ENCODE measurements around the gene CUEDC1.
A peak's percentile ranks its signal among the peaks of the same experiment; 100 is the strongest.

Gene CUEDC1

DNA sequence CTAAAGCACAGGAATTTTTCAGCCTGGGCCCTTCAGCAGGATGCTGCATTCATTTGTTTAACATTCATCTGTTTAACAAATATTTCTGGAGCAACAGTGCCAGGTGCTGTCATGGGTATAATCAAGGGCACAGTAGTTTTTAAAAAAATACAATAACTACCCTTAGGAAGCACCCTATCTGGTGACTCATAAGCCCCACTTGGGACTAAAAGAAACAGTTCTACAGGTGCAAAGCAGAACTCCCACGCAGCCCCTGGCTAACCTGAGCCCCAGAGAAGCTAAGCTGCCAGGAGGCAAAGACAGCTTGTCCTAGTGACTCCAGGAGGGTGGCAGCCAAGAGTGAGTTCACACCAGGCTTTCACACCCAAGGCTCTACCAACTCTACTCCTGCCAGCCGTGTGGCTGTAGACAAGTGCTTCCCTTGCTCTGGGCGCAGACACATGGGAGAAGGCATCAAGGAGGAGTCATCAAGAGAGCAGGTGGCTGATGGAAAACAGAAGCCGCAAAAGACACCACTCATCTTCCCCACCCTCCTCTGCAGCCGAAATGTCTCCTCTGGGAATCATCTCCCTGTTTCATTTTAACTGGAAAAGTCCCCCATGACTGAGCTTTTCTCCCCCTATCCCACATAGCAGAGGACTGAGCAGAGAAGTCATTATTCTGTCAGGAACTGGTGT is 14.4 kb downstream of the CUEDC1 start:
- no peak for TF ChIP-seq POLR2A (IDR thresholded peaks at IDR 0.05; ENCODE audit: low read depth, low read length)
- TF ChIP-seq SPI1 (IDR thresholded peaks at IDR 0.05; ENCODE audit: low read depth, low read length): no peak
- no peak for TF ChIP-seq POLR2AphosphoS5 (IDR thresholded peaks at IDR 0.05; ENCODE audit: low read depth, low read length)
- TF ChIP-seq PAX5 (IDR thresholded peaks at IDR 0.05; ENCODE audit: insufficient read depth, low read length, severe bottlenecking): no peak
- TF ChIP-seq POU2F2 (IDR thresholded peaks at IDR 0.05; ENCODE audit: low read depth, low read length): no peak
- TF ChIP-seq TAF1 (IDR thresholded peaks at IDR 0.05; ENCODE audit: low read depth, low read length): no peak
- FAIRE-seq (peak; percentile 67), DNase-seq (ENCODE audit: insufficient read length, low spot score) (no peak)

DNA sequence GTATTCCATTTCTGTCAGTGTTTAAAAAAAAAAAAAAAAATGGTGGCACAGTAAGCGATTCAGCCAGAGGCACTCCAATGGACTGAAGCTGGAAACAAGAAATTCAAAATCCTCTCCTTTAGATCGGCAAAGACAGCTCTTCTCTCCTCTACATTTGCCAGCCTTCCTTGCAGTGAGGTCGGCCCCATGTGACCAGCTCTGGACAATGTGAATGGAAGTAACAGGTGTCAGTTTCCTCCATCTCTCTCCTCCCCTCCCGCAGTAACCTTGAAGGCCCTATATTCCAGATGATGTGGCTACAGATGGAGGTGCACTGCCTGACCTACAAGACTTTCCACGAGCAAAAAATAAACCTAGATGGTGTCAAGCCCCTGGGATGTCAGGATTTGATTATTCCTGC is 15.0 kb downstream of the CUEDC1 start:
- FAIRE-seq: peak; percentile 75
- TF ChIP-seq POU2F2 (IDR thresholded peaks at IDR 0.05; ENCODE audit: low read depth, low read length): no peak
- TF ChIP-seq PAX5 (IDR thresholded peaks at IDR 0.05; ENCODE audit: insufficient read depth, low read length, severe bottlenecking): no peak
- TF ChIP-seq POLR2A (IDR thresholded peaks at IDR 0.05; ENCODE audit: low read depth, low read length): no peak
- TF ChIP-seq POLR2AphosphoS5 (IDR thresholded peaks at IDR 0.05; ENCODE audit: low read depth, low read length): no peak
- no peak for TF ChIP-seq SPI1 (IDR thresholded peaks at IDR 0.05; ENCODE audit: low read depth, low read length)
- TF ChIP-seq TAF1 (IDR thresholded peaks at IDR 0.05; ENCODE audit: low read depth, low read length): no peak
- no peak for DNase-seq (ENCODE audit: insufficient read length, low spot score)

DNA sequence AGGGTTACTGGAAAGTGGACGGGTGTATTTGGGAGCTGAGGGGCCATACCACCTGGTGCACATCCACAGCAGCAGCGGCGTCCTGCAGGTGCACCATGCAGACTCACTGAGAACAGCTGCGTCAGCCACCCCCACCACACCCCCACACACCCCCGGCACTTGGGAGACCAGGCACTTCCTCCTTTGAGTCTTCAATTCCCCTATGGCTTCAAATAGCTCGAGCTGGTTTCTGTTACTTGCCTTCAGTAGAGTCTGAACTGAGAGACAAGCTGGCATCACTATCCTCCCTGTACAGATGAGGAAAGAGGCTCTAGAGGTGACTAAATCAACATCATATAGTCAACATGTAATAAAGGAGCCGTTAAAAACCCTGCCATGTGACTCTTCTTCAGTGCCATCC is 15.4 kb downstream of the CUEDC1 start:
- DNase-seq (ENCODE audit: insufficient read length, low spot score): peak; percentile 61
- no peak for TF ChIP-seq PAX5 (IDR thresholded peaks at IDR 0.05; ENCODE audit: insufficient read depth, low read length, severe bottlenecking)
- TF ChIP-seq POLR2A (IDR thresholded peaks at IDR 0.05; ENCODE audit: low read depth, low read length): no peak
- 0 out of 2 replicates have a peak, but pooled peaks have one; percentile 17 for TF ChIP-seq POU2F2 (IDR thresholded peaks at IDR 0.05; ENCODE audit: low read depth, low read length)
- TF ChIP-seq POLR2AphosphoS5 (IDR thresholded peaks at IDR 0.05; ENCODE audit: low read depth, low read length): no peak
- TF ChIP-seq TAF1 (IDR thresholded peaks at IDR 0.05; ENCODE audit: low read depth, low read length): no peak
- TF ChIP-seq SPI1 (IDR thresholded peaks at IDR 0.05; ENCODE audit: low read depth, low read length): peak; percentile 93
- FAIRE-seq: peak; percentile 93

DNA sequence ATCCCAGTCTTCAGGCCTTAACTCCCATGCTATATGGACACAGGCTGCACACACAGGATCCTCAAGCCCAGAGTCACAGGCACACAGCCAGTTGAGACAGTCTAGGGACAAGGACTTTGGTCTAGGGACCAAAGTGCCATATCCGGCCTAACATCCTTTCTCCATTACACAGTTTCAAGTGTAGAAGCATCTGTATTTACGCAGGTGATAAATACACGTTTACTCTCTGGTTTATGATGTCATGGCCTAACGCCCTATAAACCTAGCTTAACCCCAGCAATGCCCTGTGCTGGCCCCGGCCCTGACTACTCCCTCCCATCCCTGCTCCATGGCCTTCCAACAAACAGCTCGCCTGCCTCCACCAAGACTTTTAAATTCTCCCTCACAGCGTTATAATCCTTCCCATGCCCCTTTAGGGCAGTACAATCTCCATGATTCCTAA is 17.1 kb downstream of the CUEDC1 start:
- TF ChIP-seq POLR2A (IDR thresholded peaks at IDR 0.05; ENCODE audit: low read depth, low read length) (no peak), PAX5 (IDR thresholded peaks at IDR 0.05; ENCODE audit: insufficient read depth, low read length, severe bottlenecking) (no peak), POU2F2 (IDR thresholded peaks at IDR 0.05; ENCODE audit: low read depth, low read length) (no peak), TAF1 (IDR thresholded peaks at IDR 0.05; ENCODE audit: low read depth, low read length) (no peak), POLR2AphosphoS5 (IDR thresholded peaks at IDR 0.05; ENCODE audit: low read depth, low read length) (no peak), SPI1 (IDR thresholded peaks at IDR 0.05; ENCODE audit: low read depth, low read length) (no peak)
- FAIRE-seq: peak; percentile 72
- DNase-seq (ENCODE audit: insufficient read length, low spot score): no peak

DNA sequence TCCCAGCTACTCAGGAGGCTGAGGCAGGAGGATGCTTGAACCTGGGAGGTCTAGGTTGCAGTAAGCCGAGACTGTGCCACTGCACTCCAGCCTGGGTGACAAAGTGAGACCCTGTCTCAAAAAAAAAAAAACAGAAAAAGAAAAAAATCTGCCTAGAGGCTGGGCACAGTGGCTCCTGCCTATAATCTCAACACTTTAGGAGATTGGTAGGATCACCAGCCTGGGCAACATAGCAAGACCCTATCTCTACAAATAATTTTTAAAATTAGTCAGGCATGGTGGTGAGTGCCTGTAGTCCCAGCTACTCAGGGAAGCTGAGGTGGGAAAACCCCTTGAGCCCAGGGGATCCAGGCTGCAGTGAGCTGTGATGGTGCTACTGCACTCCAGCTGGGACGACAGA is 17.7 kb downstream of the CUEDC1 start:
- DNase-seq (ENCODE audit: insufficient read length, low spot score): no peak
- no peak for TF ChIP-seq POU2F2 (IDR thresholded peaks at IDR 0.05; ENCODE audit: low read depth, low read length)
- TF ChIP-seq SPI1 (IDR thresholded peaks at IDR 0.05; ENCODE audit: low read depth, low read length): no peak
- no peak for TF ChIP-seq POLR2A (IDR thresholded peaks at IDR 0.05; ENCODE audit: low read depth, low read length)
- TF ChIP-seq PAX5 (IDR thresholded peaks at IDR 0.05; ENCODE audit: insufficient read depth, low read length, severe bottlenecking): no peak
- no peak for TF ChIP-seq POLR2AphosphoS5 (IDR thresholded peaks at IDR 0.05; ENCODE audit: low read depth, low read length)
- no peak for TF ChIP-seq TAF1 (IDR thresholded peaks at IDR 0.05; ENCODE audit: low read depth, low read length)
- FAIRE-seq: no peak

DNA sequence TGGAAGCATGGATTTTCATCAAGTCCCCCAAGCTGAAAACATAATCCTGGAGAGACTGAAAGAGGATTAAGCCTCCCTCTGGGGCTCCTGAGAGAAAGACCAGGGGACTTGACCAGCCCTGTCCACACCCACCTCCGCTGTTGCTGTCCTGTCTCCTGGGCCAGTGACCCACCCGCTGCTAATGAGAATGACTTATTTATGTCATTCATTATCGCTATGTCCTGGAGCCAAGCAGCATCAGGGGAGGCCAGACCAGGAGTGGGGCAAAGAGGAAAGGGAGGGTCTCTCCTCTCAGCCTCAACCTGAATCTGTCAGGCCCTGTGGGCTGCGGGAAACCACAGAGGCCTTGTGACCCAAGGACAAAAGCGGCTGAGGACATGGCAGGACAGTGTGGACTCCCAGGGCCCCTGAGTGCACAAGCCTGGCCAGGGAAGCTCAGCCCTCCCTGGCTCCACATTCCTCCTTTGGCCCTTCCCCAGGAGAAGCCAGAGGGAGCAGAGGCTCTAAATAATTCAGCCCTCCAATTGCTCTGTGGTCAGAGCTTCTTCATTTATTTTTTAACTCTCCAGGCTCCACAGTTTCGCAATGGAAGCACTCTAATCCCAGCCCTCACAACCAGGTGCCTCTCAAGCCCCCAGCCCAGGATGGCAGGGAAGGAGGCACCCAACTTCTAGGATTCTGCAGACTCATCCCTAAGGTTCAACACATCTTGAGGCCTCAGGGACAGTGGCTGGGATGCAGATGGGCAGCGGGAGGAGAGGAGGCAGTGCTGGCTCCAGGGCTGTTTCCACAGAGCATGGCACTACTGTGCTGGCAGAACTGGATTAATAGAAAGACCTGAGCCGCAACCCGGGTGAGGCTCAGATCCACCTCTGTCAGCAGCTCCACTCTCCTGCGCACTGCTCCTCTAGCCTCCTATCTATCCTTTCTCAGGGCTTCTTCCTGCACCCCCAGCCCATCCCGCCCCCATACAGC is 19.1 kb downstream of the CUEDC1 start:
- TF ChIP-seq POLR2A (IDR thresholded peaks at IDR 0.05; ENCODE audit: low read depth, low read length) (no peak), POLR2AphosphoS5 (IDR thresholded peaks at IDR 0.05; ENCODE audit: low read depth, low read length) (no peak), POU2F2 (IDR thresholded peaks at IDR 0.05; ENCODE audit: low read depth, low read length) (no peak), PAX5 (IDR thresholded peaks at IDR 0.05; ENCODE audit: insufficient read depth, low read length, severe bottlenecking) (no peak), SPI1 (IDR thresholded peaks at IDR 0.05; ENCODE audit: low read depth, low read length) (no peak), TAF1 (IDR thresholded peaks at IDR 0.05; ENCODE audit: low read depth, low read length) (no peak)
- no peak for DNase-seq (ENCODE audit: insufficient read length, low spot score)
- FAIRE-seq: no peak

DNA sequence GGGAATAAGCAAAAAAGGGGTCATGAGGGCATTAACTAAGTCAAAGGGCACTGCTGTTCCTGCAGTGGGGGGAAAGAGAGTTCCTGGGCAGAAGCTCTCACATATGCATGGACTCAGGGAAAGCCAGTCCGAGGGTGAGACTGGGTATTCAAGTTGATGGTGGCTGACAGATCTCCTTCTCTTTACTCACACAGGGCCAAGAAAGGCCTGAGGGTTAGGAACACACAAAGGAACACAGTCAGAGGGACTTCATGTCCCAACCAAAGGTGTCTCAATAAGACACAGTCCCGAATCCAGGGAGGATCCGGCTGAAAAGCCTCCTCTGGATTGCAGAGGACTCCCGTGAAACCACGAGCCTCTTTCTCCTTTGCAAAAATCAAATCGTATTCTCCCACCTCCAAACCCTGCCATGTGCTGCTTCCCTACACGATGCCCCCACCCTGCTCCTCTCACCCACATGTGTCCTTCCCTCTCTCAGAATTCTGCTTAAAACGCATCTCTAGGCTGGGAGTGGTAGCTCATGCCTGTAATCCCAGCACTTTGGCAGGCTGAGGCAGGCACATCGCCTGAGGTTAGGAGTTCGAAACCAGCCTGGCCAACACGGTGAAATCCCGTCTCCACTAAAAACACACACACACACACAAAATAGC is 23.6 kb downstream of the CUEDC1 start:
- no peak for TF ChIP-seq TAF1 (IDR thresholded peaks at IDR 0.05; ENCODE audit: low read depth, low read length)
- no peak for TF ChIP-seq POU2F2 (IDR thresholded peaks at IDR 0.05; ENCODE audit: low read depth, low read length)
- no peak for TF ChIP-seq POLR2A (IDR thresholded peaks at IDR 0.05; ENCODE audit: low read depth, low read length)
- no peak for TF ChIP-seq PAX5 (IDR thresholded peaks at IDR 0.05; ENCODE audit: insufficient read depth, low read length, severe bottlenecking)
- no peak for DNase-seq (ENCODE audit: insufficient read length, low spot score)
- FAIRE-seq: no peak

DNA sequence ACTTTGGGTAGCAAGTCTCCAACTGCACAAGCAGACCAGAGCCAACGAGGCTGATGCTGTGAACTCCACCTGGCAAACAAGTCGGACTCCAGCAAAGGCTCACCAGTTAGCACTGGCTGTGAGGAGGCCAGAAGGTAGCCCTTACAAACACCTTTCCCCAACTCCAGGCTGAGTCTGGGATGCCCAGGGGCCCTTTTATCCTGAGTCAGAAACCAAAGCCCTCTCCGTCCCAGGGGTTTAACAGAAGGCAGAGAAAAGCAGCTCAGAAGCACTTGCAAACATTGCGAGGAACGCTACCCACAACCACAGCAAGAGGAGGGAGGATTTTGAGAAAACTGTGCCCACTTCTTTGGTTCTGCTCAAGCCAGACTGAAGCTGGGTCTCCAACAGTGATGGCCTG is 25.0 kb downstream of the CUEDC1 start:
- no peak for DNase-seq (ENCODE audit: insufficient read length, low spot score)
- no peak for FAIRE-seq
- TF ChIP-seq PAX5 (IDR thresholded peaks at IDR 0.05; ENCODE audit: insufficient read depth, low read length, severe bottlenecking) (no peak), SPI1 (IDR thresholded peaks at IDR 0.05; ENCODE audit: low read depth, low read length) (no peak), TAF1 (IDR thresholded peaks at IDR 0.05; ENCODE audit: low read depth, low read length) (no peak), POLR2AphosphoS5 (IDR thresholded peaks at IDR 0.05; ENCODE audit: low read depth, low read length) (no peak), POLR2A (IDR thresholded peaks at IDR 0.05; ENCODE audit: low read depth, low read length) (no peak), POU2F2 (IDR thresholded peaks at IDR 0.05; ENCODE audit: low read depth, low read length) (no peak)
